Panc1 (cell line): ENCODE measurements around the gene IGFBP6. TPM values are rescaled to one million over a fixed set of nuclear protein-coding genes. Genes with fewer than 3 reads are reported as not detected.
"Not testable (repeated sequence)": the region's sequence is repeated elsewhere in the genome, so short reads cannot be mapped to it uniquely, and the experiment has no call there.

Source experiments
- ATAC-seq: fragments of 200-7000 bp; cut with Tn5 transposase; 2 replicates; pipeline ENCODE4 v1.9.1; 2020; ENCODE audit warnings: mild to moderate bottlenecking, moderate library complexity
- BruUV-seq: library from RNA; stranded (reverse); fragments of 400-500 nt; replicated peaks from 2 replicates; lab custom pipeline; 2021; lab: Mats Ljungman, UMichigan
- CTCF ChIA-PET: fragments of 300-600 bp; sonication (Branson Sonifier 250); formaldehyde crosslinking; loops from one replicate; lab custom pipeline; 2022; ENCODE audit warnings: antibody characterized with exemption; lab: Charles Lee
- POLR2A ChIA-PET: fragments of 300-600 bp; sonication (Branson Sonifier 250); formaldehyde crosslinking; loops from one replicate; lab custom pipeline; 2022; ENCODE audit warnings: antibody characterized with exemption; lab: Charles Lee
- DNase-seq: peaks from one replicate; pipeline ENCODE4 v3.0.0-alpha.2; 2010; ENCODE audit warnings: low read depth, low spot score
- H3K27ac ChIP-seq: 2 replicates; pipeline ENCODE4 v1.5.1; 2011; ENCODE audit warnings: mild to moderate bottlenecking, low read length, inconsistent platforms
- H3K27me3 ChIP-seq: fragments of 200-500 bp; sonication (Bioruptor generic); 2 replicates; pipeline ENCODE4 v1.6.0; 2014; ENCODE audit warnings: low read length, inconsistent platforms; ENCODE audit not compliant: control insufficient read depth, insufficient read depth
- H3K36me3 ChIP-seq: fragments of 200-500 bp; sonication (Bioruptor generic); 2 replicates; pipeline ENCODE4 v1.5.1; 2014; ENCODE audit warnings: inconsistent platforms, mild to moderate bottlenecking, low read length, moderate library complexity; ENCODE audit not compliant: control insufficient read depth, insufficient read depth
- H3K4me1 ChIP-seq: 2 replicates; pipeline ENCODE4 v1.5.1; 2011; ENCODE audit warnings: inconsistent platforms, mild to moderate bottlenecking, low read length, moderate library complexity; ENCODE audit not compliant: control insufficient read depth, insufficient read depth
- H3K4me3 ChIP-seq, 2 experiments: 2 replicates each; pipeline ENCODE4 v1.5.1; 2011 to 2012; ENCODE audit warnings: low read depth in 2 of 2, low read length in 2 of 2, mild to moderate bottlenecking in 2 of 2, inconsistent platforms in 1 of 2, moderate library complexity in 1 of 2
- H3K9me3 ChIP-seq: fragments of 200-500 bp; sonication (Bioruptor generic); 2 replicates; pipeline ENCODE4 v1.5.1; 2014; ENCODE audit warnings: low read depth, mild to moderate bottlenecking, inconsistent platforms, low read length, moderate library complexity; ENCODE audit not compliant: control insufficient read depth, insufficient read depth
- POLR2AphosphoS5 ChIP-seq: IDR thresholded peaks from 2 replicates; pipeline ENCODE4 v1.6.1; 2012; ENCODE audit warnings: mild to moderate bottlenecking, low read depth, low read length, moderate library complexity
- REST ChIP-seq, 2 experiments: IDR thresholded peaks; 2 replicates each; pipeline ENCODE4 v1.6.1; 2011 to 2012; ENCODE audit warnings: low read depth in 2 of 2, control low read depth in 1 of 2, low read length in 1 of 2, mild to moderate bottlenecking in 1 of 2, moderate library complexity in 1 of 2; ENCODE audit not compliant: insufficient read depth in 1 of 2
- SIN3A ChIP-seq: IDR thresholded peaks from 2 replicates; pipeline ENCODE4 v1.6.1; 2012; ENCODE audit warnings: low read depth, mild to moderate bottlenecking, low read length, moderate library complexity, borderline replicate concordance; ENCODE audit not compliant: insufficient read depth
- TCF7L2 ChIP-seq: IDR thresholded peaks from 2 replicates; pipeline ENCODE4 v1.6.1; 2011; ENCODE audit warnings: mild to moderate bottlenecking, low read depth, low read length, inconsistent platforms
- in situ Hi-C: cut with HindIII; loops from 2 replicates; pipeline ENCODE4 v1.10.0; 2016; ENCODE audit warnings: low sequenced_read_pairs, low pct_unique_long_range_greater_than_20kb
- intact Hi-C: fragments of 100-400 bp; cut with micrococcal nuclease; formaldehyde crosslinking; loops from one replicate; pipeline ENCODE4 v1.10.0; 2022; ENCODE audit not compliant: unreplicated experiment
- total RNA-seq: library from RNA; stranded (reverse); gene quantifications from one replicate; pipeline ENCODE4 v1.2.1, GENCODE V29; 2021; ENCODE audit not compliant: unreplicated experiment
- TF ChIP-seq, protein P1 (sequence below): fragments of 450-650 bp; IDR thresholded peaks from 2 replicates; pipeline ENCODE4 v1.5.1; 2017; ENCODE audit warnings: mild to moderate bottlenecking

Gene IGFBP6
- total RNA-seq, 1 experiment from 2014 or later: 4.7 TPM

DNA sequence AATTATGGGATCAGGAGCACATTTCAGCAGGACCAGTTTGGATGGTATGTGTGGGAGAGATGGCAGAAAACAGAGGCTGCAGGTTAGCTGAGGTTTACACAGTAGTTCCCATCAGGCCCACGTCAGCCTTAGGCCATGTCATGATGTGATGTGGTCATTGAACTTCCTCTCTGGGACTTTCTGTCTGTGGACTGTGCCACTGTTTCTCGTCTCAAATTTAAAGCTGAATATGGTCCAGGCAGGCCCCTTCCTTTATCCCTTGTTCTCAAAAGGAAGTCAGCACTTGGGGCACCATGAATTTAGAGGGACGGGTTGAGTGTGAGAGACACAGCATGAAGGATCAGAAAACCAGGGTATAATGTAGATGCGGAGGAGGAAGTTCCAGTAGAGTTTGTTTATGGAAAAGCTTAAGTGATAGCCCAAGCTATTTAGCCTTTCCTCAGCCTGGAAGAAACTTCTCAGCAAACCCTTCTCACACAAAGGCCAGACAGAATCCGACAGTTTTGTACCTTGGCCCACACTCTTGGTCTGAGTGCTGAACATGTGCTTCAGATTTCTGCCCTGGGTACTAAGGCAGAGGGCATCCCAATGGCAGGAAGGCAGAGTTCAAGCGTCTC, 3.6 kb upstream of the IGFBP6 start:
- BruUV-seq: no TSS peak
- intact Hi-C loops: no loop called here
- Histone ChIP-seq H3K36me3 (no peaks in the 10 kb centered on the region), H3K9me3 (no peaks in the 10 kb centered on the region), H3K27ac (no peak overlapping the region), H3K4me3 (no peak overlapping the region), H3K4me1 (peaks cover 12% of the 10 kb centered on the region), H3K27me3 (no peaks in the 10 kb centered on the region)
- ChIA-PET CTCF (interaction anchor here (0.7 kb wide), 1 partner anchor 1490 kb away, joined by 9 read pairs; no protein-coding TSS in a partner anchor), POLR2A (no interaction called here)
- DNase-seq (no peak), ATAC-seq (no peak)
- in situ Hi-C loops: no loop called here
- TF ChIP-seq, protein P1, sequence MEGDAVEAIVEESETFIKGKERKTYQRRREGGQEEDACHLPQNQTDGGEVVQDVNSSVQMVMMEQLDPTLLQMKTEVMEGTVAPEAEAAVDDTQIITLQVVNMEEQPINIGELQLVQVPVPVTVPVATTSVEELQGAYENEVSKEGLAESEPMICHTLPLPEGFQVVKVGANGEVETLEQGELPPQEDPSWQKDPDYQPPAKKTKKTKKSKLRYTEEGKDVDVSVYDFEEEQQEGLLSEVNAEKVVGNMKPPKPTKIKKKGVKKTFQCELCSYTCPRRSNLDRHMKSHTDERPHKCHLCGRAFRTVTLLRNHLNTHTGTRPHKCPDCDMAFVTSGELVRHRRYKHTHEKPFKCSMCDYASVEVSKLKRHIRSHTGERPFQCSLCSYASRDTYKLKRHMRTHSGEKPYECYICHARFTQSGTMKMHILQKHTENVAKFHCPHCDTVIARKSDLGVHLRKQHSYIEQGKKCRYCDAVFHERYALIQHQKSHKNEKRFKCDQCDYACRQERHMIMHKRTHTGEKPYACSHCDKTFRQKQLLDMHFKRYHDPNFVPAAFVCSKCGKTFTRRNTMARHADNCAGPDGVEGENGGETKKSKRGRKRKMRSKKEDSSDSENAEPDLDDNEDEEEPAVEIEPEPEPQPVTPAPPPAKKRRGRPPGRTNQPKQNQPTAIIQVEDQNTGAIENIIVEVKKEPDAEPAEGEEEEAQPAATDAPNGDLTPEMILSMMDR: no peak
- no peak for TF ChIP-seq SIN3A
- no peak for TF ChIP-seq REST (IDR thresholded peaks at IDR 0.05; ENCODE audit: insufficient read depth in 1 of 2, low read depth in 2 of 2, low read length in 1 of 2)
- no peak for TF ChIP-seq POLR2AphosphoS5
- TF ChIP-seq TCF7L2: no peak

DNA sequence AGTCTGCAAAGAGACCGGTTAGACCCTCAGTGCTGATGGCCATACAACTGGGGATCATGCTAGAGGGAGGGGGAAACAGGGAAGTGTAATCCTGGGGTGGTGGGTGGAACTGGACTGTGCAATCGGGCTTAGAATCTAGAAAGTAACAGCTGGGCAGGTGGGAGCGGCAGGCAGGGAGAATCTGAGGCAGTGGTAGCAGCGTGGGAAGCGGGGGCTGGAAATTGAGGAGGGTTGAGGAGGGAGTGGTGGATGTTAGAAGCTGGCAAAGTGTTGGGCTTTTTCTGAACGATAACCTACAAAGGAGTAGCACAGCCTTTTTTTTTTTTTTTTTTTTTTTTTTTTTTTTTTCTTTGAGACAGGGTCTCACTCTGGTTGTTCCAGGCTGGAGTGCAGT, 3.1 kb upstream of the IGFBP6 start:
- intact Hi-C loops: no loop called here
- CTCF ChIA-PET: interaction anchor here (0.7 kb wide), 1 partner anchor 1491 kb away, joined by 9 read pairs; no protein-coding TSS in a partner anchor
- ATAC-seq: no peak
- in situ Hi-C loops: no loop called here
- Histone ChIP-seq H3K27me3 (no peaks in the 10 kb centered on the region), H3K9me3 (no peaks in the 10 kb centered on the region), H3K27ac (no peak overlapping the region), H3K4me1 (peaks cover 17% of the 10 kb centered on the region), H3K36me3 (no peaks in the 10 kb centered on the region), H3K4me3 (no peak overlapping the region)
- BruUV-seq: no TSS peak
- DNase-seq: no peak
- TF ChIP-seq, protein P1: no peak
- TF ChIP-seq REST (IDR thresholded peaks at IDR 0.05; ENCODE audit: insufficient read depth in 1 of 2, low read depth in 2 of 2, low read length in 1 of 2): no peak
- POLR2A ChIA-PET: no interaction called here

- ATAC-seq, H3K27ac ChIP-seq, in situ Hi-C loops, H3K9me3 ChIP-seq, H3K36me3 ChIP-seq, H3K27me3 ChIP-seq, BruUV-seq, H3K4me3 ChIP-seq, DNase-seq, intact Hi-C loops: not testable (repeated sequence)
- CTCF ChIA-PET: interaction anchor here (0.7 kb wide), 1 partner anchor 1491 kb away, joined by 9 read pairs; no protein-coding TSS in a partner anchor
- POLR2A ChIA-PET: interaction anchor here (0.6 kb wide), 1 partner anchor 9 kb away, joined by 12 read pairs; no protein-coding TSS in a partner anchor
- H3K4me1 ChIP-seq: peaks cover 17% of the 10 kb centered on the region
Measured at GRCh38 chr12:53094796-53095595, 2.5 kb upstream of the IGFBP6 start.
